Measurements from ENCODE around the gene RRP1B.
"Not testable (repeated sequence)": the region's sequence is repeated elsewhere in the genome, so short reads cannot be mapped to it uniquely, and the experiment has no call there.

Gene RRP1B, protein sequence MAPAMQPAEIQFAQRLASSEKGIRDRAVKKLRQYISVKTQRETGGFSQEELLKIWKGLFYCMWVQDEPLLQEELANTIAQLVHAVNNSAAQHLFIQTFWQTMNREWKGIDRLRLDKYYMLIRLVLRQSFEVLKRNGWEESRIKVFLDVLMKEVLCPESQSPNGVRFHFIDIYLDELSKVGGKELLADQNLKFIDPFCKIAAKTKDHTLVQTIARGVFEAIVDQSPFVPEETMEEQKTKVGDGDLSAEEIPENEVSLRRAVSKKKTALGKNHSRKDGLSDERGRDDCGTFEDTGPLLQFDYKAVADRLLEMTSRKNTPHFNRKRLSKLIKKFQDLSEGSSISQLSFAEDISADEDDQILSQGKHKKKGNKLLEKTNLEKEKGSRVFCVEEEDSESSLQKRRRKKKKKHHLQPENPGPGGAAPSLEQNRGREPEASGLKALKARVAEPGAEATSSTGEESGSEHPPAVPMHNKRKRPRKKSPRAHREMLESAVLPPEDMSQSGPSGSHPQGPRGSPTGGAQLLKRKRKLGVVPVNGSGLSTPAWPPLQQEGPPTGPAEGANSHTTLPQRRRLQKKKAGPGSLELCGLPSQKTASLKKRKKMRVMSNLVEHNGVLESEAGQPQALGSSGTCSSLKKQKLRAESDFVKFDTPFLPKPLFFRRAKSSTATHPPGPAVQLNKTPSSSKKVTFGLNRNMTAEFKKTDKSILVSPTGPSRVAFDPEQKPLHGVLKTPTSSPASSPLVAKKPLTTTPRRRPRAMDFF
- 88.3 to 307 (median 145) reads per million in 9 experiments for total RNA-seq

- DNase-seq: peak; percentile 72 to 81 (median 73)
- peaks cover 27% of the 10 kb centered on the region for H3K36me3 Mint-ChIP-seq (ENCODE audit: insufficient read depth)
- ATAC-seq (replicated peaks): peak; percentile 86
- H3K9me3 Mint-ChIP-seq: no peaks in the 10 kb centered on the region
- H3K4me1 Mint-ChIP-seq (ENCODE audit: low read depth in 2 of 2): peaks cover 26 to 28% of the 10 kb centered on the region in 2 donors
- H3K27ac Mint-ChIP-seq: peak within 1 kb of the TSS; percentile 90 to 95
- H3K4me3 Mint-ChIP-seq: peak within 1 kb of the TSS; percentile 94 to 95
- H3K27me3 Mint-ChIP-seq: no peaks in the 10 kb centered on the region
Observed at GRCh38 chr21:43659136-43660000, at the start of gene RRP1B, which contains the start of gene HSF2BP. TSS of gene RRP1B (plus strand) at chr21:43659560. CDS start at chr21:43659665, 105 bp downstream. TSS of gene HSF2BP (minus strand) at chr21:43659488. CDS start at chr21:43658096, 1,392 bp downstream.

DNA sequence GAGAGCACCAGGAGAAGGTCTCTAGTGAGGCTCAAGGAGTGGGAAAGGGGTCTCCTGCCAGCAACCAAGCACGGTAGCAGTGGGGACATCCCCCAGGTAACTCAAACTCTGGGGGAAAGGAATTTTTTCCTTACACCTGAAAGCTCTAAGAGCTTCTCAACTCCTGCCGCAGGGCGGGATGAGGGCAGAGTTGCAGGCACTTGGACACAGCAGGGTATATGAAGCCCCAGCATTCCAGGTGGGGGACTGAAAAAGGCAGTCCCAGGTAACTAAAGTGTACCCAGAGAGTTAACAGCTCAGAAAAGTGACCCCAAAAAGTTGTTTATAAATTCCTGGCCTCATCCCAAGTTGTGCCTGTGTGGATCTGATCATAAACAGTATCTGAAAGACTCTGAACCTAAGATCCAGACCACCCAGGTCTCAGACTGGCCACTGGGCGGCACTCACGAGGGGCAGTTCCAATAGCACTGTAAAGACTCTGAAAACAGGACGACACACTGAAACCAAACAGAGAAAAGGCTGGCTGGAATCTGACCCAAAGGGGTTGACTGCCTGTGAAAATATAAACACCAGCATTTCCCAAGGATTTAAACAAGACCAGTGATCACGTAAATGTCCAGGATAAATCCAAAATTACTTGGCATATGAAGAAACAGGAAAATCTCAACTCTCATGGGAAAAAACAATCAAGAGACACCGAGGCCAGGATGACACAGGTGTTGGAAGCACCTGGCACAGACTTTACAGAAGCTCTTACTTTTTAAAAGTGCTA, 47.6 kb upstream of the RRP1B start:
- DNase-seq: no peak
- H3K4me3 Mint-ChIP-seq: no peak overlapping the region
- no peaks in the 10 kb centered on the region for H3K4me1 Mint-ChIP-seq (ENCODE audit: low read depth in 2 of 2)
- H3K27me3 Mint-ChIP-seq: peaks cover 6 to 8% of the 10 kb centered on the region in 2 donors
- H3K36me3 Mint-ChIP-seq (ENCODE audit: insufficient read depth): no peaks in the 10 kb centered on the region
- no peak for ATAC-seq (replicated peaks)
- H3K9me3 Mint-ChIP-seq: no peaks in the 10 kb centered on the region
- H3K27ac Mint-ChIP-seq: no peak overlapping the region

GRCh38 chr21:43613755-43614638, 45.4 kb upstream of the RRP1B start:
- H3K9me3 Mint-ChIP-seq: no peaks in the 10 kb centered on the region
- no peaks in the 10 kb centered on the region for H3K36me3 Mint-ChIP-seq (ENCODE audit: insufficient read depth)
- no peak overlapping the region for H3K4me3 Mint-ChIP-seq
- peaks cover 6 to 8% of the 10 kb centered on the region in 2 donors for H3K27me3 Mint-ChIP-seq
- DNase-seq: no peak
- H3K4me1 Mint-ChIP-seq (ENCODE audit: low read depth in 2 of 2): no peaks in the 10 kb centered on the region
- no peak for ATAC-seq (replicated peaks)
- H3K27ac Mint-ChIP-seq: no peak overlapping the region

DNA sequence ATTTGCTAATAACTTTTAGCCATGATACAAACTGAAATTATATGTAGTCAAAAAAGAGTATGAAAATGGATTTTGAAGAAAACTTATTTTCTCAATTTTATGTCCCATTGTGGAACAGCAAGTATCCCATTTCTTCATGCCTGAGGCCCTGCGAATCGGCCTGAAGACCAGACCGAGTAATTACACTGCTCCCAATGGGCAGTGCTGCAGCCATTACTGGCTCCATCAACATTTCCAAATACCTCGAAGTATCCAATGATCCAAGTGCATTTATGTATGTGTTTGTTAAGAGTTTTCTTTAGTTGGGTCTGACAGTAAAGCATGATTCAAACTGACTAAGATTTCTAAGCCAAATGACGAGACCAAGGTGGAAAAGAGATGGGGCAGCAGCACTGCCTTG, 44.5 kb upstream of the RRP1B start:
- H3K36me3 Mint-ChIP-seq (ENCODE audit: insufficient read depth): no peaks in the 10 kb centered on the region
- no peak overlapping the region for H3K27ac Mint-ChIP-seq
- DNase-seq: no peak
- H3K4me1 Mint-ChIP-seq (ENCODE audit: low read depth in 2 of 2): no peaks in the 10 kb centered on the region
- no peak overlapping the region for H3K4me3 Mint-ChIP-seq
- H3K9me3 Mint-ChIP-seq: no peaks in the 10 kb centered on the region
- H3K27me3 Mint-ChIP-seq: peaks cover 3 to 6% of the 10 kb centered on the region in 2 donors
- ATAC-seq (replicated peaks): no peak

GRCh38 chr21:43616861-43617260, 42.5 kb upstream of the RRP1B start:
- DNase-seq; H3K4me3 Mint-ChIP-seq; H3K36me3 Mint-ChIP-seq (ENCODE audit: insufficient read depth); ATAC-seq (replicated peaks); H3K4me1 Mint-ChIP-seq (ENCODE audit: low read depth in 2 of 2); H3K9me3 Mint-ChIP-seq: not testable (repeated sequence)
- peak overlapping the region in 1 of 2 donors; percentile 41 for H3K27ac Mint-ChIP-seq
- H3K27me3 Mint-ChIP-seq: peaks cover 20 to 22% of the 10 kb centered on the region in 2 donors

GRCh38 chr21:43618940-43619339, 40.4 kb upstream of the RRP1B start:
- Mint-ChIP-seq H3K4me3 (no peak overlapping the region), H3K9me3 (peaks cover 0 to 4% of the 10 kb centered on the region in 2 donors), H3K36me3 (ENCODE audit: insufficient read depth) (no peaks in the 10 kb centered on the region), H3K27ac (no peak overlapping the region), H3K4me1 (ENCODE audit: low read depth in 2 of 2) (no peaks in the 10 kb centered on the region), H3K27me3 (peaks cover 31 to 34% of the 10 kb centered on the region in 2 donors)
- ATAC-seq (replicated peaks): no peak
- DNase-seq: no peak

DNA sequence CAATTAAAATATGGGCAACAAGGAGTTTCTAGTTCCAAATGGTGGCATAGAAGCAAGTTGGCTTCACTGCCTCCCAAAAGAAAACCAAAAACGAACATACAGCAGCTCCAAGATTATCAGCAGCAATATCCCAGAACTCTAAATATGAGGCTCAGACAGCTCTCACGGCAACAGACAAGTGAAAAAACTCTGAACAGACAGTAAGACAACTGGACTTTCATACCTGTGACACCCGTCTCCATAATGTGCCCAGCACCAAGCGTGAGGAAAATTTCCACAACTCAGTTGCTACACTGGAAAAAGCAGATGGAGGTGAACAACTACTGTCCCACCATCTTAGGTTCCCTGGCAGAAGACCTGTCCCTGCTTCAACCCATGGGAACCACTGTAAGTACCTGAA, 40.0 kb upstream of the RRP1B start:
- no peaks in the 10 kb centered on the region for H3K36me3 Mint-ChIP-seq (ENCODE audit: insufficient read depth)
- no peaks in the 10 kb centered on the region for H3K4me1 Mint-ChIP-seq (ENCODE audit: low read depth in 2 of 2)
- H3K27ac Mint-ChIP-seq: no peak overlapping the region
- H3K4me3 Mint-ChIP-seq: no peak overlapping the region
- H3K27me3 Mint-ChIP-seq: peaks cover 32 to 38% of the 10 kb centered on the region in 2 donors
- DNase-seq (no peak), ATAC-seq (replicated peaks) (no peak)
- H3K9me3 Mint-ChIP-seq: peaks cover 0 to 4% of the 10 kb centered on the region in 2 donors

GRCh38 chr21:43619856-43620255, 39.5 kb upstream of the RRP1B start:
- Mint-ChIP-seq H3K4me1 (ENCODE audit: low read depth in 2 of 2) (no peaks in the 10 kb centered on the region), H3K9me3 (peaks cover 0 to 4% of the 10 kb centered on the region in 2 donors), H3K36me3 (ENCODE audit: insufficient read depth) (no peaks in the 10 kb centered on the region), H3K4me3 (no peak overlapping the region), H3K27me3 (peaks cover 37 to 42% of the 10 kb centered on the region in 2 donors), H3K27ac (no peak overlapping the region)
- ATAC-seq (replicated peaks) (no peak), DNase-seq (no peak)

- H3K4me3 Mint-ChIP-seq: no peak overlapping the region
- H3K27me3 Mint-ChIP-seq: peaks cover 48 to 57% of the 10 kb centered on the region in 2 donors
- DNase-seq: no peak
- no peak overlapping the region for H3K27ac Mint-ChIP-seq
- no peaks in the 10 kb centered on the region for H3K4me1 Mint-ChIP-seq (ENCODE audit: low read depth in 2 of 2)
- peaks cover 0 to 4% of the 10 kb centered on the region in 2 donors for H3K9me3 Mint-ChIP-seq
- no peak for ATAC-seq (replicated peaks)
- H3K36me3 Mint-ChIP-seq (ENCODE audit: insufficient read depth): no peaks in the 10 kb centered on the region
Observed at GRCh38 chr21:43622796-43623195, 36.6 kb upstream of the RRP1B start.

DNA sequence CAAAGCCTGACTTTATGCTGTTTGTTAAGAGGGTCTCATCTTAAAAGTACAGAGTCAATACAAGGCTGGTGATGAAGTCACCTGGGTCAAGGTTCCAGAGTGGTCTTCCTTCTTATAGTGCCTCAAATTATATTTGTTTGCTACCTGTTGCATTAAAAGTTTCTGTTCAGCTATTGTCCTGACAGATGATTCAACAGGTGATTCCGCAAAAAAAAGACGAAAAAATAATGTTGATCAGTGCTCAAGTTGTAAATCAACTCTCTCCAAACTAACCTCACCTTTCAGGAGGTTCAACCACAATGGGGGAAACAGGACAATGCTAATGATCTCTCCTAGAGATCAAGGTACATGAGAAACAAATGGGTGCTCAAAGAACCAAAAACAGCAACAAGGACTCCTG, 35.8 kb upstream of the RRP1B start:
- Mint-ChIP-seq H3K27me3 (peaks cover 48 to 64% of the 10 kb centered on the region in 2 donors), H3K36me3 (ENCODE audit: insufficient read depth) (no peaks in the 10 kb centered on the region), H3K9me3 (peaks cover 0 to 4% of the 10 kb centered on the region in 2 donors), H3K4me3 (no peak overlapping the region), H3K4me1 (ENCODE audit: low read depth in 2 of 2) (no peaks in the 10 kb centered on the region), H3K27ac (no peak overlapping the region)
- no peak for DNase-seq
- ATAC-seq (replicated peaks): no peak

GRCh38 chr21:43624339-43624738, 35.0 kb upstream of the RRP1B start:
- no peaks in the 10 kb centered on the region for H3K36me3 Mint-ChIP-seq (ENCODE audit: insufficient read depth)
- peaks cover 0 to 4% of the 10 kb centered on the region in 2 donors for H3K9me3 Mint-ChIP-seq
- H3K27ac Mint-ChIP-seq: no peak overlapping the region
- no peak for DNase-seq
- ATAC-seq (replicated peaks): no peak
- H3K27me3 Mint-ChIP-seq: peaks cover 52 to 64% of the 10 kb centered on the region in 2 donors
- no peak overlapping the region for H3K4me3 Mint-ChIP-seq
- no peaks in the 10 kb centered on the region for H3K4me1 Mint-ChIP-seq (ENCODE audit: low read depth in 2 of 2)

GRCh38 chr21:43626390-43626789, 33.0 kb upstream of the RRP1B start:
- no peak overlapping the region for H3K4me3 Mint-ChIP-seq
- H3K9me3 Mint-ChIP-seq: no peaks in the 10 kb centered on the region
- H3K4me1 Mint-ChIP-seq (ENCODE audit: low read depth in 2 of 2): no peaks in the 10 kb centered on the region
- H3K27ac Mint-ChIP-seq: no peak overlapping the region
- H3K36me3 Mint-ChIP-seq (ENCODE audit: insufficient read depth): no peaks in the 10 kb centered on the region
- DNase-seq (no peak), ATAC-seq (replicated peaks) (no peak)
- peaks cover 42 to 51% of the 10 kb centered on the region in 2 donors for H3K27me3 Mint-ChIP-seq
